CD4-positive, alpha-beta T cell treated with Interleukin-10 for 1 hour (primary cell): ENCODE data around the gene BRINP1.

ENCODE experiments used
- DNase-seq: peaks from one replicate; pipeline ENCODE4 v3.0.0-alpha.2; 2020

The BRINP1 gene

GRCh38 chr9:119368681-119369581 lies at the start of gene BRINP1:
Gene BRINP1 (minus strand): TSS chr9:119369435. CDS start chr9:119313355, 56,080 bp downstream.
- no peak for DNase-seq

- no peak for DNase-seq
These were observed 49.5 kb upstream of the BRINP1 start for GRCh38 chr9:119418721-119419120.

- DNase-seq = no peak
These were observed 47.6 kb upstream of the BRINP1 start for GRCh38 chr9:119416793-119417192.

DNA sequence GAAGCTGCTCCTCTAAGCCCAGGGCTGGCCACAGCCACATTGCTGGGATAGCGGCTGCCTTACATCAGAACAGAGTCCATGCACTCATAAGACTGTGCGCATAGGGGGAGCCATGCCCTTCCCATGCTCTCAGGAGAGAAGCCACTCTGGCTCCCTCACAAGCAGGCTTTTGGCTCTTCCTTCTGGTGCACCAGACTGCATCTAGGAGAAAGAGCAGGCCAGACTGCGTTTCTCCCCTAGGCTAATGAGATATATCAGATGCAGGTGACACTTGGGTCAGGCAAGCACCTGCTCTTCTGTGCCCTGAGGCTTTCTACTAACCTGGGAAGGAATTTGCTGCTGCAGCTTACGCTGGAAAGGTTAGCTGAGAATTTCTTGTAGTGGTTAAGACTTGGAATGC lies 43.2 kb upstream of the BRINP1 start:
- DNase-seq = no peak

DNA sequence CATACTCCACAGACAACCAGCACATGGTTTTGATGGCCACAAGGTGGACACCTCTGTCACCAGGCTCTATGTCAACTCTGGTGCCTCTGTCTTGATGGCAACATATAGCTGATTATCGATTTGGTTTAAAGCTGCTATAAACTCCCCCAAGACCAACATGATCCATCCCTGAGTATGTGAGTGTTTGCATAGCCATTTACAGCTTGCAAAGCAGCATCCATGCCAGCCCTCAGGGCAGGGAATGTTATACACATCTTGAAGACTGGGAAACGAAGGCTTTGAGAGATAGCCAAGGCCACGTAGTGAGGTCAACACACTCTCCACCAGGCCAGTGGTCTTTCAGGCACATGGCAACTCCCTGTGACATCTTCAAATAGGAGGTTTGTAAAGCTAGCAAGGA lies 40.3 kb upstream of the BRINP1 start:
- DNase-seq = no peak

GRCh38 chr9:119400606-119401005 lies 31.4 kb upstream of the BRINP1 start:
- DNase-seq = no peak

DNA sequence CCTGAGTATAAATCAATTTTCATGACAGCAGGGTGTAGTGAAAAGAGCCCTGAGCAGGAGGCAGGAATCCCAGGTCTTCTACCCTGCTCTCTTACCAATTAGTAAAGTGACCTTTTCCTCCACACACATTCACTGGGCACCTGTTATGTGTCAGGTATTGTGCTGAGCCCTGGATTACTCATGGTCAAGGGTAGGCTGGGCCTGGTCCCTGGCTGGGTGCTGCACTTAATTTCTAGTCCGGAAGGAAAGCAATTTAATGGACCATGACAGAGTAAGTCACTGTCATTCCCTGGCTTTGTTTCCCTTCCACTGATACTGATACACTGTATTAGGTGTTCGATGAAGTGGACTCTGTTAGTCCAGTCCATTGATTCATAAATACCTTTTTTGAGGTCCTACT lies 29.1 kb upstream of the BRINP1 start:
- DNase-seq = no peak

DNA sequence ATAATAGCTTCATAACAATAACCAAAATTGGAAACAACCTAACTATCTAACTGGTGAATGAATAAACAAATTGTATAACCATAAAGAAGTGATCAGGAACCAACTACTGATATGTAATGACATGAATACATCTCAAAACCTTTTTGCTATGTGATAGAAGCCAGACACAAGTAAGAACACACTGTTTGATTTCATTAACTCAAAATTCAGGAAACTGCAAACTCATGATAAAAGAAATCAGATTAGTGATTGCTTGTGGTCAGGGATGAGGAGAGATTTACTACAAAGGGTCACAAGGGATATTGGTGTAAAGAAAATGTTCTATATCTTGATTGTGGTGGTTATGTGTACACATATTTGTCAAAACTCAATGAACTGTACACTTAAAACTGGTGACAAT lies 22.6 kb upstream of the BRINP1 start:
- DNase-seq = no peak

DNA sequence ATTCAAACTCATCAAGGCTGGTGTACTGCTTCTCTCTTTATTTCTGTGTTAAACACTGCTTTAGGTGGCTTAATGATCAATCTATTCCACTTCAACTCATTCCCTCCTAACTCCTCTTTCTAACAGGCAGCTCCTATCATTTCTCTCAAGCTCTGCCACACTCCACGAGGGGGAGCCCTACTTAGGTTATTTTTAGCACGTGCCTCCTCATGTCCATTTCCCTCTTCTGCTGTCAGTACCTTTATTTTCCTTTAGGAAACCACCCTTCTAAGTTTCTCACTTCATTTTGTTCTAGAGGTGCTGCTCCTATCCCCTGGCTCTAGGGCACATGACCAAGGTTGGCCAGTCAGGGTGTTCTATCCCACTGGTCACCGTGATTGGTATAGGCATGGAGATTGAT lies 6.7 kb upstream of the BRINP1 start:
- DNase-seq = no peak

DNA sequence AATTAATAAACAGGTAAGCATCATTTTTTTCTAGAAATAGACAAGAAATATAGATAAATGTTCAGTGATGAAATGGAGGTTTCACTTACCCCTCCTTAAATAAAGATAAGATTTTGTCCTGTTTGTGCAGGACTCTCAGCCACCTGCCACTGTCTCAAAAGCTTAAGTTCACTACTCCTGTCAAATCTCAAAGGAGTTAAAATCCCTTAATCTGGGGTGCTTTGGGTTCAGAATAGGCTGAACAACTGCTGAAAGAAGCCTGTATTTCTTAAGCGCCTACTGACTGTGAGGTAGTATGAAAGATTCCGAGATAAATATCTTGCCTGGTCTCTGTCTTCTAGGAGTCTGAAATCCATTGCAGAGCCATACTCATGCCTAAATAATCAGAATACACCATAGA lies 3.7 kb upstream of the BRINP1 start:
- no peak for DNase-seq

GRCh38 chr9:119370816-119371215 lies 1.6 kb upstream of the BRINP1 start:
- no peak for DNase-seq

- DNase-seq = no peak
These were observed 588 bp upstream of the BRINP1 start for GRCh38 chr9:119369680-119370366.

DNA sequence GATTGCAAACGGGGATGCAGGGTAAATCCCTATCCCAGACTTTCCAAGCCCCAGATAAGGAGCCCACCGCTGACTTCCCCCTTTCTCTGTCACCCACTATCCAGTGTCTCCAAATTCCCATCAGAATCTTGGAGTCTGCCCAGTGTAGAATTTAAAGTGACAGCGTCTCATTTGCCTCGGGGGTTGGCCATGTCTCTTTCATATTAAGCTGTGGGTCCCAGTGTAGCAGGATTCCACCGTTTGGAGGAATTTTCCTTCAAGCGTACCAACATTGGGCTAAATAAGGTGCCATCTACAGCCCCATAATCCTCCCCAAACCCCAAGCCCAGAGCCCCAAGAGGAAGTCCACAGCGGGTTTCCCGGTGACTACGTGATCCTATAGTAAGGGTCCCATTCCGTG lies 1.1 kb downstream of the BRINP1 start:
- DNase-seq = no peak

GRCh38 chr9:119367683-119368075 lies 1.6 kb downstream of the BRINP1 start:
- DNase-seq = no peak

DNA sequence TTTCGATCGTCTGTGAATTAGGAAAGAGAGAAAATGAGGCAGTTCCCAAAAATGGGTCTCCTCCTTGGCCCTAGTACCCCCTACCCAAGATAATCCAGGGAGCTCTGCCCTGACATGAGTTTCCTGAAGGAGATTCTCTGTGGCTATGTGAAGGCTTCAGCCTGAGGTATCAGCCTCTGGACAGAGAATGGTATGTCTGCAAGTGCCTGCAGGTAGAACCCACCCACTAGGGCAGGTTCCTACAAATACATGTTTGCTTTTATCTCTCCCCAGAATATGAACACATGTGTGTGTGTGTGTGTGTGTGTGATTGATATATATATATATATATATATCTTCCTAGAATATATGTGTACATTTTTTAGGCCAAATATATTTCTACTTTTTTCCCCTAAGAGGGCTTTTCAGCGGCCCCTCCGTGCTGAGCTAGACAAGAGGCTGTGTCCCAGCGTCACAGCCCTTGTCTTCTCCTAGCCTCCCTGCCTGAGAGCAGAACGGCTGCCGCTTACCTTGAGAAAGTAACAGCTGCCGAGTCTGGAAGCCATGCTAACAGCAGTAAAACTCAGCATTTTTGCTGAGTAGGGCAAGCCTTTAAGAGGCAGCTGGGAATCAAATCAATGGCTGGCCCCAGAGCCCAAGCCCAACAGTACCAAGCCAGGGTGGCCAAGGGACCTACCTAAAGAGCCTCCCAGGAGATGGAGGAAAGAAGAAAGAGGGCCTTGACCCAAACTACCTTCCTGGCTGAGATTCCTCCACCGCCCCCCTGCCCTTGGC lies 2.1 kb downstream of the BRINP1 start:
- DNase-seq = no peak

DNA sequence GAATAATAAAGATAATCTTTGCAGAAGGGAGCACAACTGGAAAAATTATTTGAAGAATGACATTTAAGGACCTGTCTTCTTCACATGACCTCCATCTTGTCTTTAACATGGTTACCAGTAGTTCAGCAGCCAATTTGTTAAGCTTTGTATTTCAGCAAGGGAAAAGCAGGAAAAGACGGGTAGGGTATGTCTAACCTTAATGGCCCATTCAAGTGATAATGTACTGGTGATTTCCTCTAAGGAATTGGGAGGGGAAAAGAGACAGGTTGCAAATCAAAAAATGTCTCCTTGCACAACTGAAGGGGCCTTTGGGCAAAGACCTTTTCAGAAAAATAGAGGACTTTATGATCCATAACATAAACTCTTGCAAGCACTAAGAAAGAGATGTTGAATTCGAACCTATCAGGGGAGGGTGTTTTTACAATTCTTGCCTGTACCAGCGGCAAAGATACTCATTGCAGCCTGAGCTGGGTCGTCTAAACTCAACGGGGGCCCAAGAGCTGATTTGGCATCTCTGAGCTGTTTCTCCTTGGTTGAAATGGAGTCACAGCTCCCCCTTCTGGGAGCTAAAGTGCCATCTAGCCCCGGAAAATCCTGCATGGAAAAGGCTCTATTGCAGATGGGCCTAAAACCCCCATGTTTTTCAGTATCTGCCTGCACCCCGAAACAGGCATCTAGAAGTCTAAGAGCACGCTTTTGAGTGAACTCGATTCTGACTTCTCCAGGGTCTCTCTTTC lies 3.8 kb downstream of the BRINP1 start:
- no peak for DNase-seq

GRCh38 chr9:119360237-119360636 lies 9.0 kb downstream of the BRINP1 start:
- DNase-seq = no peak

- no peak for DNase-seq
These were observed 11.7 kb downstream of the BRINP1 start for GRCh38 chr9:119357336-119358096.

GRCh38 chr9:119349351-119349825 lies 19.8 kb downstream of the BRINP1 start:
- no peak for DNase-seq

GRCh38 chr9:119343059-119343990 lies 25.9 kb downstream of the BRINP1 start:
- no peak for DNase-seq

DNA sequence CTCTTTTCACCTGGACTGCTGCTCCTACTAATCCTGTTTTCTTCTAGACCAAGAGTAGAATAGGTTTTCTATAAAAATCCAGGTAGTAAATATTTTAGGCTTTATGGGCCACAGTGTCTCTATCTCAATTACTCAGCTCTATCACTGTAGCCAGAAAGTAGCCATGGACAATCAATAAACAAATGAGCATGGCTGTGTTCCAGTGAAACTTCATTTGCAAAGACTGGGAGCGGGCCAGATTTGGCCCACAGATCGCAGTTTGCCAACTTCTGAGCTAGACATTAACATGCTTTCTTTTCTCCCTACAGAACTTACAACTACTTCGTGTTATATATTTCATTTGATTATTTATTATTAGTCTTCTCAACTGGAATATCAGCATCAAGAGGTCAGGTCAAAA lies 30.2 kb downstream of the BRINP1 start:
- DNase-seq = no peak
